Left ventricle myocardium superior (tissue), 1 donor: ENCODE results near the gene ZNF326. TPM values are rescaled to one million over a fixed set of nuclear protein-coding genes. Genes with fewer than 3 reads are reported as not detected.
A peak's percentile ranks its signal among the peaks of the same experiment; 100 is the strongest.

Experiments
- ATAC-seq: fragments of 200-7000 bp; cut with Tn5 transposase; one replicate; pipeline ENCODE4 v1.9.1; 2020; ENCODE audit warnings: mild to moderate bottlenecking, moderate library complexity
- DNase-seq: peaks from one replicate; pipeline ENCODE4 v3.0.0-alpha.2; 2020
- intact Hi-C: fragments of 100-400 bp; cut with micrococcal nuclease; formaldehyde crosslinking; loops from one replicate; pipeline ENCODE4 v1.11.0; 2022
- long read RNA-seq: library from polyadenylated mRNA; unstranded; transcript quantifications from one replicate; pipeline ENCODE4 v2.0.0, GENCODE V29; 2021
- total RNA-seq: library from RNA; stranded (reverse); fragmentation: NEBNext Ultra II Directional; extraction: Animal tissue kit (Norgen Biotek cat#: 25700); gene quantifications from one replicate; pipeline ENCODE4 v1.2.1, GENCODE V29; 2021
- donor health status: DM: no; HTN: yes; CAD: no; lungs with severe emphysema.

Gene ZNF326, protein sequence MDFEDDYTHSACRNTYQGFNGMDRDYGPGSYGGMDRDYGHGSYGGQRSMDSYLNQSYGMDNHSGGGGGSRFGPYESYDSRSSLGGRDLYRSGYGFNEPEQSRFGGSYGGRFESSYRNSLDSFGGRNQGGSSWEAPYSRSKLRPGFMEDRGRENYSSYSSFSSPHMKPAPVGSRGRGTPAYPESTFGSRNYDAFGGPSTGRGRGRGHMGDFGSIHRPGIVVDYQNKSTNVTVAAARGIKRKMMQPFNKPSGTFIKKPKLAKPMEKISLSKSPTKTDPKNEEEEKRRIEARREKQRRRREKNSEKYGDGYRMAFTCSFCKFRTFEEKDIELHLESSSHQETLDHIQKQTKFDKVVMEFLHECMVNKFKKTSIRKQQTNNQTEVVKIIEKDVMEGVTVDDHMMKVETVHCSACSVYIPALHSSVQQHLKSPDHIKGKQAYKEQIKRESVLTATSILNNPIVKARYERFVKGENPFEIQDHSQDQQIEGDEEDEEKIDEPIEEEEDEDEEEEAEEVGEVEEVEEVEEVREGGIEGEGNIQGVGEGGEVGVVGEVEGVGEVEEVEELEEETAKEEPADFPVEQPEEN
- 17.0 TPM for total RNA-seq
- long read RNA-seq, partial matches to known transcripts: 9 of 16 reads
- long read RNA-seq, other reads (novel, unspliced or antisense): 5 of 16 reads

DNA sequence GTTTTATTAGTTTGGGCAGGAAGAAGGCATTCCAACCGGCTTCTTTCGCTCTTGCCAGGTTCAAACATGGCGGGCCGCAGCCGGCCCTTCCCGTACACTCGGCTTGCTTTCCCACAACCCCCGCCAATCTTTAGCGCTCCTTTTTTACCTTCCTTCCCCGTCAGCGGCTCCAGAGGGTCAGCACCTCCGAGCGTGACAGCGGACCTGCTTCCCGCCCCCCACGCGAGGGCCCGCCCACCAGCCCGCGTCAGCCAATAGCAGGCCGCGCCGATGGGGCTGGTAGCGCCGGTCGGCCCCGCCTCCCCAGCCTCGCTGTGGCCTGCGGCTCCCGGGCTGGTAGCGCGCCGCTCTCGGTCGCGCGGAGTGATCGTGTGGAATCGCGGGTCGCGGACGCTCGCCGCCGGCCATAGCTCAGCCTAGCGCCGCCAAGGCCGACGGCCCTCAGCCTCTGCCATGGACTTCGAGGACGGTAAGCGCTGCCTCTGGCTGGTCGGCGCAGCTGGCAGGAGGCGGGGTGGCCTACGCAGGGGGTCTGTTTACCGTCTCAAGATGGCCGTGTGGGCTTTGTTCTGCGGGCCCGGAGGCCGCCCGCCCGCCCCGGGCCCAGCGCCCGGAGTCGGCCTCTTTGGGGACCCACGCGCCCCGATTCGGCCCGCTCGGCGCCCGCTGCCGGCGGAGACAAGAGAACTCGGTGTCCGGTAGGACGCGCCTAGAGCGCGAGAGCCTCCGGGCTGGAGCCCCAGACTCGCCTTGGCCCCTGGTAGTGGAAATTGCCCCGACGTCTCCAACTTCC is at the start of gene ZNF326:
Gene ZNF326, plus strand, starts transcription at position 306 of the 793 bp plus-strand sequence. Its CDS starts 148 bp downstream, at position 454.
- intact Hi-C loops: no loop called here
- peak; percentile 99 for DNase-seq
- ATAC-seq: peak; percentile 99

DNA sequence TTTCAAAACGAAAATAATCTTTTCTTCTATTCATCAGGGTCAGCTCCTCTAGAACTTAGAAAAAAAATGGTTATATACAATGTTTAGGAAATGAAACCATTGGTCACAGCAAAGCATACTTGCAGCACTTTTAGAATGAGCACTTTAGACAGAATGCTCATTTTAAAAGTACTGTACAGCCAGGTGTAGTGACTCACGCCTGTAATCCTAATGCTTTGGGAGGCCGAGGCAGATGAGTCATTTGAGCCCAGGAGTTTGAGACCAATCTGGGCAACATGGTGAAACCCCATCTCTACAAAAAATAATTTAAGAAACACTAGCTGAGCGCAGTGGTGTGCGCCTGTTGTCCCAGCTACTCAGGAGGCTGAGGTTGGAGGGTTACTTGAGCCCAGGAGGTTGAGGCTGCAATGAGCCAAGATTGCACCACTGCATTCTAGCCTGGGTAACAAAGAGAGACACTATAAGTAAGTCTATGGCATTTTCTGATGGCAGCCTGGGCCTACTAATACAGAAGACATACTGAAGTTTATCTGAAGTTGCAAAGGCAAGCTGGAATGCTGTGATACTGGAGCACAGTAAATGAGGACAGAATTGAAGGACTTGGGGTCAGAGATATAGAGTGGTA is 48.9 kb upstream of the ZNF326 start:
- DNase-seq (no peak), ATAC-seq (no peak)
- intact Hi-C loops: no loop called here

DNA sequence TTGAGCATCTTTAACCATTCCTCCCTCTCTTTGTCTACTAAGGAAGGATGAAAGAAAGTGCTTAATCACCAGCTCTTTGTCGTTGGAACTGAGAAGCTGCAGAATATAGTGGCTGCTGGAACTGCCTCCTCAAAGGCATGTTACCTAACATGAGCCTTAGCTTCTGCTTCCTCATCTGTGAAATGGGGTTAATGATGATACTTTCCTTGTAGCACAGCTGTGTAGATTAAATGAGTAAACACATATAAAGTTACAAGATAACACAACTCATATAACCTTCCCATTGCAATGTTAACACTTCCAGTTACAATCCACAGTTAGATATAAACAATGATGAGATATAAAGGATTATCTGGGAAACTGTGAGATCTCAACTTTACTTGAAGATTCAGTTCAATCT is 48.4 kb upstream of the ZNF326 start:
- no peak for ATAC-seq
- no peak for DNase-seq
- intact Hi-C loops: no loop called here

DNA sequence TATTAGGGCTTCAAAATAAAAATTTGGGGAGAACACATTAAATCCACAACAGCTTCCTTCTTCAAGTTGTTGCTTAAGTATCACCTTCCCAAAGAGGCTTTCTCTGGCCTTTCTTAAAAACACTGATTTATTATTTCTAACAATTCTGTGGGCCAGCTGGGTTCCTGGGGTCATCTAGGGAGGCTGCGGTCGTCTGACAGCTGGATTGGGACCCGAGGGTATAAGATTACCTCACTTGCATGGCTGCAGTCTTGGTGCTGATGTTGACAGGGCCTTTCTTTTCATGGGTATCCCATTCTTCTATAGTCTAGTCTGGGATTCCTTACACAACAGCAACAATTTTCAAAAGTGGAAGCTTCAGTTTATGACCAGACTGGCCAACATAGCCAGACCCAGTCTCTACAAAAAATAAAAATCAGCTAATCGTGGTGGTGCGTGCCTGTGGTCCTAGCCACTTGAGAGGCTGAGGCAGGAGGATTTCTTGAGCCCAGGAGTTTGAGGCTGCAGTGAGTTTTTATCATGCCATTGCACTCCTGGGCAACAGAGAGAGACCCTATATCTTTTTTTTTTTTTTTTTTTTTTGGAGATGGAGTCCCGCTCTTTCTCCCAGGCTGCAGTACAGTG is 46.1 kb upstream of the ZNF326 start:
- intact Hi-C loops: no loop called here
- DNase-seq: no peak
- no peak for ATAC-seq

DNA sequence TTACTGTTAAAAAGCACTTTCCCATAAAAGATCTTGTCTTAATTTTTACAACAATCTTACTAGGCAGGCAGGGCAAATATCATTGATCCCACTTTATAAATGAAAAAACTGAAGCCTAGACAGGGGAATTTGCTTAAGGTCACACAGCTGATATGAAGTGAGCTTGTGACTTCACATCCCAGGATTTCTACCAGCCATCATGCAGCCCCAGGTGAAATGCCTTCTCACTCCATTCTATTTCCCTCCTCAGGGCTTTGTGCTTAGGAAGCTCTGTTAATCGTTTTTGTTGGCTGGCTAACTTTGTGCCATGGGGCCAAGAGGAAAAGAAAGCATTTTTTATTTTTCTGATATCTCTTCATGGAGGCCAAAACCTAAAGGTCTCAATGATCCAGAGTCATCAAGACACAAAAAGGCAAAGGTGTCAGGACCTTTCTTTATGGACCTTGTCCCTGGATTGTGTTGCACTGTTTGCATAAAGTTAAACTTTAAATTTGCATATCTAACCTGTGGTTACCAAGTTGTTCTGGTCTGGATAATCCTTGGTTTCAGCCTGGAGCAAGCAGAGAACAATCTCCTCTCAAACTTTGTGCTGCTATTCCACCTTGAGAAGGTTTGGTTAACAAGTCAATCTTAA is 44.8 kb upstream of the ZNF326 start:
- DNase-seq (no peak), ATAC-seq (no peak)
- intact Hi-C loops: no loop called here

DNA sequence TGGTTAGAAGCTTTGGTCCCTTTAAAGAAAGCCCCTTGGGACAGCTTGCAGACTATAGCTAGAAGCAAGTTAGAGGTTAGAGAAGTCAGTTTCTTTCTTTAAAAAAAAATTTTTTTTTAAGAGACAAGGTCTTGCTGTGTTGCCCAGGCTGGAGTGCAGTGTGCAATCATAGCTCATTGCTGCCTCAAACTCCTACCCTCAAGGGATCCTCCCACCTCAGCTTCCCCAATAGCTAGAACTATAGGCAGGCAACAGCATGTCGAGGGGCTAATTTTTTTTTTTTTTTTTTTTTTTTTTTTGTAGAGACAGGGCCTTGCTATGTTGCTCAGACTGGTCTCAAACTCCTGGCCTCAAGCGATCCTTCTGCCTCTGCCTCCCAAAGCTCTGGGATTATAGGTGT is 44.2 kb upstream of the ZNF326 start:
- ATAC-seq: no peak
- intact Hi-C loops: no loop called here

DNA sequence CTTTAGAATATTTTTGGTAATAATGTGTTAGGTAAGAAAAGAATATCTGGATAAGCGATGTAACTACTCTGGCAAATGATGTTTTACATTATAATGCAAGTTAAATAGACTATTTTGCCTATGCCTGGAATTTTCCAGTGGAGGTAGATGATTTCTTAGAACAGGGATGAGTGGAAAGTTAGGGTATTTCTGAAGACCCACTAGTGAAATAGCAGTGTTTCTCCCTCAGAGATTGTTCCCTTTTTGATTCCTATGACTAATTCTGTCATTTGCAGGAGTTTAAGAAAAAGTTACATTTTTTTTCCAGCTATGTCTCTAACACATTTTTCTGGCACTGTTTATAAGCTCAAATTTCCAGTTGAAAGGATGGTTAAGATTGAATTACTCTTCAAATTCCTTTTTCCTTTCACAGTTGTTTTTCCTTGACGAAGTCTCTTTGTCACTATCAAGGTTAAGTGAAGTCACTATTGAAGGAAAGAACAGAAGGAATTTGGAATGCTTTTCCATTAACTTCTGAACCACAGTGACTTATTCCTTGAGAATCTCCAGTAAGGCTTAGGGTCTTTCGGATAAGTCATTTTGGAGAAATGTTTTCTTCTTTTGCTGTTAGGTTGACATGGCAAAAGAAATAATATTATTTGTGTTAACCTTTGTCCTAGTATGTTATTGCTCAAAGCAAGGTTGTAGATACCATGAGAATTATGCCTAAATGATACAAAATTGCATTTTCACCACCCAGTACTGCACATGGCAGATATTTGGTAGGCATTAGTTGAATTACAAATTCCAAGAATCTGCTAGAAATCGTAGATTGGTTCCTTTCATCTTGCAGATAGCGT is 42.9 kb upstream of the ZNF326 start:
- ATAC-seq (no peak), DNase-seq (no peak)
- intact Hi-C loops: no loop called here

More for the DNA sequence above, 44.2 kb upstream of the ZNF326 start:
- DNase-seq: no peak

DNA sequence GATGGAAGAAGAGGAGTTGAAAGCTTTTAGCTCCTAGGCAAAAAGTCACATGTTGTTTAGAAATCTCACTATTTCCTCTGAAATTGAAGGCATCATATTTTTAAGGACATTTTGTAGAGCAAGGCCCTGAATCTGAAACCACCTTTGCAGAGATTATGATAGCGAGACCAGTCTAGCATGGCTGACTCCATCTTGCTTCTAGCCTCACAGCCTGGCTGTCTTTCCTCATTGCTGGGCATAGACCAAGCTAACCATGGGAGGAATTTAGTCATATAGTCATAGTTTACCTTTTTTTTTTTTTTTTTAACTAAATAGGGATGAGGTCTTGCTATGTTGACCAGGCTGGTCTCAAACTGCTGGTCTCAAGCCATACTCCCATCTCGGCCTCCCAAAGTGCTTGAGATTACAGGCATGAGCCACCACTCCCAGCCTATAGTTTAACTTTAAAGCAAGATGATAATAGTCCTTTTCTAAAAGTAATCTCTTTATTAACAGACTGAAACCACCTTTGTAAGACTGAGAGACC is 42.2 kb upstream of the ZNF326 start:
- intact Hi-C loops: no loop called here
- no peak for ATAC-seq
- DNase-seq: no peak

DNA sequence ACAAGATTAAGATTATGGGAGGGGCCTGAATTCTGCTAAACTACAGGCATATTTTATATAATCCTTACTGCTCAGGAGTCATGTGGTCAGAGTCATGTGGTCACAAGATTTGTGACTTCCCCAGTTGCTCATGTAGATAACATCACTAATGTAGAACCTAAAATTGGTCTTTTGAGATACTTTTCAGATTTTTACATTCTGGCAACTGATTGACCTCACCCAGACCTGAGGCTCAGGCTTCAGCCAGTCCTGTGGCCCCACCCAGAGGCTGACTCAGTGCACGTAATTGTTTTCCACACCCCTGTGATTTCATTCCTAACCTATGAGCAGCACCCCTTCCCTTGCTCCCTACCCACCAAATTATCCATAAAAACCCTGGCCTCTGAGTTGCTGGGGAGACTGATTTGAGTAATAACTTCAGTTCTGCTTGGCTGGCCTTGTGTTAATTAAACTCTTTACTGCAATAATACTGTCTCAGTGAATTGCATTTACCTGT is 41.7 kb upstream of the ZNF326 start:
- peak; percentile 27 for DNase-seq
- ATAC-seq: peak; percentile 68

DNA sequence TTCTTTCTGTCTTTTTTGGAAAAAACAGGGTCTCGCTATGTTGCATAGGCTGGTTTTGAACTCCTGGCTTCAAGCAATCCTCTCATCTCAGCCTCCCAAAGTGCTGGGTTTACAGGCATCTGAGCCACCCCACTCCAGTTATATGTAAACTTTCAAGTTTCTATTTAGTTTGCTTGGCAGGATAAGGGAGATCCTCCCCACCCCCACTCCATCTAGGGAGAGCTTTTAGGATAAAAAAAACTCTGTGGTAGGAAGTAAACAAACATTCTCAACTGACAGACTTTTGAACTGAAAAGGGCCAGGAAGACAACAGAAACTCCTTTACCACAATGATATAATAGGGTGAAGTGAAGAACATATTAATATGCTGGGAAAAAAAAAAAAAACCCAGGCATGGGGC is 41.0 kb upstream of the ZNF326 start:
- DNase-seq (no peak), ATAC-seq (no peak)
- intact Hi-C loops: no loop called here

More for the DNA sequence above, 41.7 kb upstream of the ZNF326 start:
- intact Hi-C loops: no loop called here

DNA sequence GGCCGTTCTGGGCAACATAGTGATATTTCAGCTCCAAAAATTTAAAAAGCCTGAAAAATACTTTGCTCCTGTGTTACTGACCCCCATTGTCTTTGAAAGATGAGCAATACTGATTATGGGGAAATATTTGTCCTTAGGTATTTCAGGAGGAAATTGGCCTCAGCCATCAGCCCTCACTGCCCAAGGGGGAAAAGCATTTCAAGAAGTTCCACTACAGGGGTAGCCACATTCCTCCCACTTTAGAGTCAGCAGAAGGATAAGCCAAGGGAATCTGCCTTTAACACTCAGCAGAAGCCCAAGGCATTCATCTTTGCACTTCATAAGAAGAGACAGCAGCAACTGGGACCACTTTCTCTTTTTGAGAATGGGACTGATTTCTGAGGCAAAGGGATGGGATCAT is 40.5 kb upstream of the ZNF326 start:
- no peak for ATAC-seq
- intact Hi-C loops: no loop called here
- DNase-seq: no peak

DNA sequence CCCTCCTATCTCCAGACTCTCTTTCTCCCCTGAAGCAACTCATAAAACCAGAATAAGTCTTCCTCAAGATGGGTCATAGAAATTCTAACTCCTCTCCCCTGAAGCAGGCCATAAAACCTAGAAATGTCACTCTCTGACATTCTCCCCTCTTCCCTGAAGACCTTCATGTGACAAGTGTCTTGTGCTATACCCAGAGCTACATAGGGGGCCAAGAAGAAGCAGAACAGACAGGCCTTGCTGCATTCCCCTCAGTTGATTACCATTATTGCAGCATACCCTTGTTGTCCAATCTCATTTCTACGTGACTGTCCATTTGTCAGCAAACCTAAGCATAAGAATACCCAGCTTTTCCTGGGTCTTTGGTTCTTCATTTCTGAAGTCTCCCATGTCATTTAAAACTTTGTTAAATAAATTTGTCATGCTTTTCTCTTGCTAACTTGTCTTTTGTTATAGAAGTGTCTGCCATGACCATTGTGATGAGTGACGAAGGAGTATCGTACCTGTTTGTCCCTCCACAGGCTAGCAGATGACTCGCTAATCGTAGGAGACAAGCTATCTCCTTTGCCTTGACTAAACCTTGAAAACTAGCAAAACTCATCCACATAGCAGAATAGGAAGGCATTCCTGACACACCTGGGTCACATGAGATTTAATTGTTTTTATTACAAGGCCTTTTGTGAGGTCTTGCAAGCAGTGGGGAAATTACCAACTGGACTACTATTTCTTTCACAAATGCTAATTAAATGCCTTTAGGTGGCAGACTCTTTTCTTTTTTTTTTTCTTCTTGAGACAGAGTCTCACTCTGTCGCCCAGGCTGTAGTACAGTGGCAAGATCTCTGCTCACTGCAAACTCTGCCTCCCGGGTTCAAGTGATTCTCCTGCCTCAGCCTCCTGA is 39.4 kb upstream of the ZNF326 start:
- DNase-seq: no peak
- intact Hi-C loops: no loop called here
- no peak for ATAC-seq

DNA sequence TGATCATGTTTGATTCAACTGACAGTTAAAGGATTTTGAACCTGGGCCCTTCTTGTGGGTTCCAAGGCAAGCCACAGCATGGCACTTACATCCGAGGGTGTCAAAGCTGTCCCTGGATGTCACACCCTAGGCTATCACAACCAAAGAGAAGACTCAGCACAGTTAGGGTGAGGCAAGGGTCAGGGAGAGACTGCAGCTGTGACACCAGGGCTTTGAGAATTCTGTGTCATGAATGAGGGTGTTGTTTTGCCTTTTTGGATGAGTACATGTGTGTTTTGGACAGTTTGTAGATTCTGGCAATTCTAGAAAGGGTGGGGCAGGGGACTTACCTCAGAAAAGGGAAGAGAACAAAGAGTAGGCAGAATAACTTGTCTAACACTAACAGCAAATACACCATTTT is 37.8 kb upstream of the ZNF326 start:
- DNase-seq: no peak
- intact Hi-C loops: no loop called here
- peak; percentile 23 for ATAC-seq

DNA sequence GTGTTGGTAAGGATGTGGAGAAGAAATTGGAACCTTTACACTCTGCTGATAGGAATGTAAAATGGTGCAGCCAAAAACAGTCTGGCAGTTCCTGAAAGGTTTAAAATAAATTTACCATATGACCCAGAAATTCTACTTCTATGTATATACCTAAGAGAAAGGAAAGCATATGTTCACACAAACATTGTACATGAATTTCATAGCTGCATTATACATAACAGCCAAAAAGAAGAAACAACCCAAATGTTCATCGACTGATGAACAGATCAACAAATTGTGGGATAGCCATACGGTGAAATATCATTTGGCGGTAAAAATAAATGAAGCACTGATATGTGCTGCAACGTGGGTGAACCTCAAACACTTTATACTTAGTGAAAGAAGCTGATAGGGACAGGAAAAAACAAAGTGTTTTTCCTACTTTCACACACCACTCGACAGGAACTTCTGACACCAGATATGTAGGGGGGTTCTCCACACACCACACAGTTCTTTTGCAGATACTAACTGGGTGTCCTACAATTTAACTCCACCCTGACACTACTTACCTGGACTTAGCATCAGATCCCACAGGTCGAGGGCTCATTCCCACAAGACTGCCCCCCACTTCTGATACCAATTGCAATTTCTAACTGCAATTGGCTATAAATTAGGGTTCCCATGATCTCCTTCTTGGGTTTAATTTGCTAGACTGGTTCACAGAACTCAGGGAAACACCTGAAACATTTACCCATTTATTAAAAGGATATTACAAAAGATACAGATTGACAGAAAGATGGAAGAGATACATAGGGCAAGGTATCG is 35.9 kb upstream of the ZNF326 start:
- intact Hi-C loops: no loop called here
- no peak for ATAC-seq
- no peak for DNase-seq

DNA sequence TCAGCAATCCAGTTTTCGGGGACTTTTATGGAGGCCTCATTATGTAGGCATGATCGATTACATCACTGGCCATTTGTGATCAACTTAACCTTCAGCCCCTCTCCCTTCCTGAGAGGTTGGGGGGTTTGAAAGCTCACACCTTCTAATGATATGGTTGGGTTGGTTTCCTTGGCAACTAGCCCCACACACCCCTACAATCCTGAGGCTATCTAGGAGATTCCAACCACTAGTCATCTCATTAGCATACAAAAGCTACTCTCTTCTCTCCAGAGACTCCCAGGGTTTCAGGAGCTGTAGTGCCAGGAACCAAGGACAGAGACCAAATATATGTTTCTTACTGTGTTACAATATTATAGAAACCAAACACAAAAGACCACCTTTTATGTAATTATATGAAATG is 35.2 kb upstream of the ZNF326 start:
- no peak for ATAC-seq
- no peak for DNase-seq
- intact Hi-C loops: no loop called here
